OCI-LY1 (cell line): ENCODE measurements around the gene DRD1.

Source experiments
- EZH2 ChIP-seq: fragments of 200-600 bp; sonication (generic), shearing (Covaris generic); IDR thresholded peaks from 2 replicates; pipeline ENCODE4 v1.8.0; 2017; ENCODE audit warnings: borderline replicate concordance, mixed run types, mild to moderate bottlenecking, antibody characterized with exemption, low read length, moderate library complexity, mixed read lengths
- TF ChIP-seq, protein P1 (sequence below): fragments of 200-600 bp; sonication (generic), shearing (Covaris generic); IDR thresholded peaks from 2 replicates; pipeline ENCODE4 v1.5.1; 2017; ENCODE audit warnings: mild to moderate bottlenecking, antibody characterized with exemption, low read length, moderate library complexity, mixed read lengths

DNA sequence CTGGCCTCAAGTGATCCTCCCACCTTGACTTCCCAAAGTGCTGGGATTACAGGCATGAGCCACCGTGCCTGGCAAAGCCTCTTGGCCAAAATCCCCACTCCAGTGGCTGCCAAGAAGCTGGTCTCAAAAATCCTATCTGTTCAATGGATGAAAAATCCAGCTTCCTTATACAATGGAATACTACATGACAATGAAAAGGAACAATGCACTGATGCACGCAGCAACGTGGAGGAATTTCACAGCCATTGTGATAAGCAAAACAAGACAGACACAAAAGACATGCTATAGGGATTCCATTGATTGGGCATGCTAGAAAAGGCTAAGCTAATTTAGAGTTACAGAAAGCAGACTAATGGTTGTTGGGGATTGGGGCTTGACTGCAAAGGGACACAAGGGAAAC, 21.3 kb upstream of the DRD1 start:
- no peak for TF ChIP-seq EZH2
- TF ChIP-seq, protein P1, sequence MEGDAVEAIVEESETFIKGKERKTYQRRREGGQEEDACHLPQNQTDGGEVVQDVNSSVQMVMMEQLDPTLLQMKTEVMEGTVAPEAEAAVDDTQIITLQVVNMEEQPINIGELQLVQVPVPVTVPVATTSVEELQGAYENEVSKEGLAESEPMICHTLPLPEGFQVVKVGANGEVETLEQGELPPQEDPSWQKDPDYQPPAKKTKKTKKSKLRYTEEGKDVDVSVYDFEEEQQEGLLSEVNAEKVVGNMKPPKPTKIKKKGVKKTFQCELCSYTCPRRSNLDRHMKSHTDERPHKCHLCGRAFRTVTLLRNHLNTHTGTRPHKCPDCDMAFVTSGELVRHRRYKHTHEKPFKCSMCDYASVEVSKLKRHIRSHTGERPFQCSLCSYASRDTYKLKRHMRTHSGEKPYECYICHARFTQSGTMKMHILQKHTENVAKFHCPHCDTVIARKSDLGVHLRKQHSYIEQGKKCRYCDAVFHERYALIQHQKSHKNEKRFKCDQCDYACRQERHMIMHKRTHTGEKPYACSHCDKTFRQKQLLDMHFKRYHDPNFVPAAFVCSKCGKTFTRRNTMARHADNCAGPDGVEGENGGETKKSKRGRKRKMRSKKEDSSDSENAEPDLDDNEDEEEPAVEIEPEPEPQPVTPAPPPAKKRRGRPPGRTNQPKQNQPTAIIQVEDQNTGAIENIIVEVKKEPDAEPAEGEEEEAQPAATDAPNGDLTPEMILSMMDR, result no peak
